Esophagus squamous epithelium (tissue), 4 donors: ENCODE results near the gene ADARB2.

Source experiments
- POLR2A ChIP-seq, 4 donors: fragments of 450-650 bp; IDR thresholded peaks; one replicate each; pipeline ENCODE4 v1.6.1; 2017; ENCODE audit warnings: antibody characterized with exemption in 4 of 4, mild to moderate bottlenecking in 4 of 4, moderate library complexity in 3 of 4
- TF ChIP-seq, protein P1 (sequence below), 6 experiments: fragments of 450-650 bp in 4 of 6; fragments of 200-600 bp in 2 of 6; sonication (generic) in 2 of 6; IDR thresholded peaks; one replicate each; pipeline ENCODE4 v1.5.1; 2016 to 2019; ENCODE audit warnings: antibody characterized with exemption in 6 of 6, mild to moderate bottlenecking in 4 of 6, moderate library complexity in 4 of 6

GRCh38 chr10:1596482-1597099 lies 140.7 kb downstream of the ADARB2 start:
- no peak for TF ChIP-seq POLR2A (IDR thresholded peaks at IDR 0.05)
- TF ChIP-seq, protein P1, sequence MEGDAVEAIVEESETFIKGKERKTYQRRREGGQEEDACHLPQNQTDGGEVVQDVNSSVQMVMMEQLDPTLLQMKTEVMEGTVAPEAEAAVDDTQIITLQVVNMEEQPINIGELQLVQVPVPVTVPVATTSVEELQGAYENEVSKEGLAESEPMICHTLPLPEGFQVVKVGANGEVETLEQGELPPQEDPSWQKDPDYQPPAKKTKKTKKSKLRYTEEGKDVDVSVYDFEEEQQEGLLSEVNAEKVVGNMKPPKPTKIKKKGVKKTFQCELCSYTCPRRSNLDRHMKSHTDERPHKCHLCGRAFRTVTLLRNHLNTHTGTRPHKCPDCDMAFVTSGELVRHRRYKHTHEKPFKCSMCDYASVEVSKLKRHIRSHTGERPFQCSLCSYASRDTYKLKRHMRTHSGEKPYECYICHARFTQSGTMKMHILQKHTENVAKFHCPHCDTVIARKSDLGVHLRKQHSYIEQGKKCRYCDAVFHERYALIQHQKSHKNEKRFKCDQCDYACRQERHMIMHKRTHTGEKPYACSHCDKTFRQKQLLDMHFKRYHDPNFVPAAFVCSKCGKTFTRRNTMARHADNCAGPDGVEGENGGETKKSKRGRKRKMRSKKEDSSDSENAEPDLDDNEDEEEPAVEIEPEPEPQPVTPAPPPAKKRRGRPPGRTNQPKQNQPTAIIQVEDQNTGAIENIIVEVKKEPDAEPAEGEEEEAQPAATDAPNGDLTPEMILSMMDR (IDR thresholded peaks at IDR 0.05), result no peak
